DND-41 (cell line): ENCODE results near the gene INPP5F.

ENCODE experiments used
- CTCF ChIP-seq: IDR thresholded peaks from 2 replicates; pipeline ENCODE4 v1.5.1; 2012; ENCODE audit warnings: borderline replicate concordance, low read length, moderate library complexity, mild to moderate bottlenecking; ENCODE audit not compliant: poor library complexity, severe bottlenecking; ENCODE audit errors: extremely low read depth
- EZH2 ChIP-seq: IDR thresholded peaks from 3 replicates; pipeline ENCODE4 v1.6.1; 2012; ENCODE audit warnings: borderline replicate concordance, low read depth, mild to moderate bottlenecking, moderate library complexity, low read length, inconsistent platforms; ENCODE audit not compliant: severe bottlenecking

- TF ChIP-seq CTCF (no peak), EZH2 (no peak)
Measured at GRCh38 chr10:119803264-119803663, 77.4 kb downstream of the INPP5F start.
